HG02973 (cell line): ENCODE measurements around the gene TBC1D8.

Source experiments
- ATAC-seq: cut with Tn5 transposase; IDR thresholded peaks from one replicate; pipeline ENCODE4 v1.9.1; 2021; ENCODE audit warnings: moderate library complexity; ENCODE audit not compliant: unreplicated experiment

TBC1D8 gene

DNA sequence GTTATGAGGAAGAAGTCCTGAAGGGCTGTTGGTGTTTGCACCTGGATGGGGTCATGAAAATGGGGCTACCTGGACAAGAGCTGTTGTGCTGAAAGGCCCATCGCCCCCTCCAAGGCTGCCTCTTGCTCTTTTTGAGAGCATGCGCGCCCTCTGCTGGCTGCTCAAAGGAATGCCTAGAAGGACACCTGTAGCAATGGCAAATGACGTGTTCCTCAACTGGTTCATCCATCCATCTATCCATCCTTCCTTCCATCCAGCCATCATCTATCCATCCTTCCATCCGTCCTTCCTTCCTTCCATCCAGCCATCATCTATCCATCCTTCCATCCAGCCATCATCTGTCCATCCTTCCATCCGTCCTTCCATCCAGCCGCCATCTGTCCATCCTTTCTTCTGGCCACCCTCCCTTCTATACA lies 166.3 kb downstream of the TBC1D8 start:
- ATAC-seq: peak; percentile 58

DNA sequence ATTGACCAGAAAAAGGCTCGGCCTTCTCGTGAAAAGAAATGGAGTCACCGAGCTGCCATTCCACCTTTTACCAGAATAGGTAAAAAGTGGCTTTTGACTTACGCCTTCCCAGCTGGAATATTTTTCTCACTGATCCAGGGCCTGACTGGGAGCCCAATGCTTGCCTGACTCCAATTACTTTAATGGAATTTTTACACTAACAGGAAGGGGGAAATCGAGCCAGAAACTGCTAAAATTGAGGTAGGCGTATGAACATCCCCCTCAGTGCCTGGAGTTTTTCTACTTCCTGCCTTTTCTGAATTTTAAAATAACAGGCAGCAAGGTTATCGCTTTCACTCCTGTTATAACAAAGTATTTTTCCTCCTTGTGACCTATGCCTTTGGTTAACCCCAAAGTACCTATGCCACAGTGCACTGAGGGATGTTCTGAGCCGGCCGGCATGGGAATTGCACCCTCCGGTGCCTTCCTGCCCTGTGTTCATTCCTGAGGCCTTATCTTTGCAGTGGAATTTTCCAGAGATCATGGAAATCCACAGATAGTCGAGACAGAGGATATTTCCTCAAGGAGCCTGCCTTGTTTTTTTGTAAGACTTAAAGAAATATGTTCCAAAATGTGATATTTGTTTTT lies 167.4 kb downstream of the TBC1D8 start:
- ATAC-seq: no peak

- ATAC-seq: no peak
These were observed 168.0 kb downstream of the TBC1D8 start for GRCh38 chr2:100983201-100983600.

- no peak for ATAC-seq
These were observed 168.7 kb downstream of the TBC1D8 start for GRCh38 chr2:100982431-100982861.

DNA sequence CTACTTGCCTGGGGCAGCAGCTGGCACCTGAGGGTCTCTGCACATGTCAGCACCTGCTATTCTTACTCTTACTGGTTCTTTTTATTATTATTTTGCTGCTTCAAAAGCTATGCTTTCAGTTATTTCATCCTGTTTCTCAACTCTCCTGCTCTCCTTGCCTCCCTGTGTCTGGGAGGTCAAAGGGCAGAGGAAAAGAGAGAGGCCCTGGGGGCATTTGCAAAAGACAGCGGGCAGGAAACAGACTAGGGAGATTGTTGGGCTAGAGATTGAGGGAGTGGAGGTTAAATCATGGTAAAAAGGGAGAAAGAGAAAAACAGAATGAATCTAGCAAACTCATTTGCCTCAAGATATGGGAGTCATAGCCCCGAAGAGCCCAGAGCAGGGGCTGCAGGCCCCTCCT lies 170.2 kb downstream of the TBC1D8 start:
- no peak for ATAC-seq

DNA sequence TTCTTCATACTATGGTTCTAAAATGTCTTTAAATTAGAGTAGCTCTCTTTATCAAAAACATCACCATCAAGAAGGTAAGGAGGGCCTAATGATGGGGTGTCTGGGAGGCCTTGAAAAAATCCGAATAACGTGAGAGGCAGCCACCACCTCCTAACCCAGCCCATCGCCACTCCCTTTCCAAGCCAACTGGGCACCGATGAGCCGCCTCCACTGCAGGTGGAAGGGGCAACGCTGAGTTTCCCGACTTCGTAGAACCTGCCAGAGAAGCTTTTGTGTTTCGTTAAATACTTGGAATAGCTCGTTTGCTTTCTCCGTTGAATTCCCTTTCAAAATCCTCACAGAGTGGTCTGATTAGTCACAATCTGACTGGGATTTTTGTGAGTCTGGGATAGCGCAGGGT lies 171.1 kb downstream of the TBC1D8 start:
- no peak for ATAC-seq

DNA sequence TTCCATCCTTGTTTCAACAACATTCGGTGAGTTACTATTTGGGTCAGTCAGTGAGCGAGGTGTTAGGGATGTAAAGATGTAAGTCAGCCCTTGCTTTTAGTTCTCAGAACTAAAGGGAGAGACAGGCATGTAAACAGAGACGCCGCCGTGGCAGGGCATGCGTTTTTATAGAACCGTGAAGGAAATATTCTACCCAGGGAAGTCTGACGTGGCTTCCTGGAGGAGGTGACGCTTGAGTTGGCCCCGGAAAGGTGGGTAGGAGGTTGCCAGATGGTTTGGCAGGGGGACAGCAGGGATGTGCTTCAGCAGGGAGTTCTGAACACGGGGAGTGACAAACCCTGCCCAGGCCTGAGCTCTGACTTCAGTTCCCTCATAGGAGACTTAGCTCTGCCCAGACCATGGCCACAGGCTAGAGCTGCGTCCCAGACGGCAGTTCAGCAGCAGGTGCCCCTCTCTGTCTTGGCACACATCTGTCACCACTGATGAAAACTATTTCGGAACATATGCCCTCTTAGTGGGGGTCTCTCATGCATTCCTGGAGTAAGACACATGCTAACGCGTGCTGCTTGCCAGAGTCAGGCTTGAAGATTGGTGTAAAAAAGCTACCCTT lies 172.5 kb downstream of the TBC1D8 start:
- ATAC-seq: no peak

GRCh38 chr2:100977511-100977910 lies 173.7 kb downstream of the TBC1D8 start:
- no peak for ATAC-seq

GRCh38 chr2:100976645-100977391 lies 174.4 kb downstream of the TBC1D8 start:
- ATAC-seq: peak; percentile 83

DNA sequence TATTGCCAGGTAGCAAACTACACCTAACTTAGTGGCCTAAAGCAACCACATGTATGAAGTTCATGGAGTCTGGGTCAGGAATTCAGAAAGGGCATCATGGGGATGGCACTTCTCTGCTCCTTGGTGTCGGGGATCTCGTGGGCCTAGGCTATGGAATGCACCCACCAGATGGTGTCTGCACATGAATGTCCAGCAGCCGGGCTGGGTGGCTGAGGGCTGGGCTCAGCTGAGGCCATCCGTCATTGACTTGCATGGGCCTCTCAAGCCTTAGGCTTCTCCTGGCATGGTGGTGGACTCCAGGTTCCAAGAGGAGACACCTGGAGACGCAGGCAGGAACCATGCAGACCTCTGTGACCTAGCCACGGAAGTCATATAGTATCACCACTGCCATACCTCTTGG lies 175.1 kb downstream of the TBC1D8 start:
- no peak for ATAC-seq

- ATAC-seq: no peak
These were observed 175.7 kb downstream of the TBC1D8 start for GRCh38 chr2:100975521-100975785.

GRCh38 chr2:100974712-100975520 lies 176.3 kb downstream of the TBC1D8 start:
- ATAC-seq: no peak

GRCh38 chr2:100972452-100972851 lies 178.7 kb downstream of the TBC1D8 start:
- ATAC-seq: no peak

DNA sequence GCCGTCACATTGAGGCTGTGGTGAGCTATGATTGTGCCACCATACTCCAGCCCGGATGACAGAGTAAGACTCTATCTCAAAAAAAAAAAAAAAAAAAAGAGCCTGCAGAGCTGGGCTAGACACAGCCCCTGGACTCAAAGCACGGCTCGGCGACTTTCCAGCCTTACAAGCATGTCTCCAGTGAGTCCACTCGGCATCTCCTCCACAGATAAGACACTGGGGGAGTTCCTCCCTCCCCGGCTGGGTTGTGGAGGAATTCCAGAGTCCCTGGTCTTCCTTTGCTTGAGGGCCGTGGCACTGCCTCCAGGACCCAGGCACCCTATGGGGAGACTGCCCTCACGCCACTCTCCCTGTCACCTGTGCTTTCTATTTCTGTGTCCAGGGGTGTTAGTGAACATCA lies 180.0 kb downstream of the TBC1D8 start:
- no peak for ATAC-seq

DNA sequence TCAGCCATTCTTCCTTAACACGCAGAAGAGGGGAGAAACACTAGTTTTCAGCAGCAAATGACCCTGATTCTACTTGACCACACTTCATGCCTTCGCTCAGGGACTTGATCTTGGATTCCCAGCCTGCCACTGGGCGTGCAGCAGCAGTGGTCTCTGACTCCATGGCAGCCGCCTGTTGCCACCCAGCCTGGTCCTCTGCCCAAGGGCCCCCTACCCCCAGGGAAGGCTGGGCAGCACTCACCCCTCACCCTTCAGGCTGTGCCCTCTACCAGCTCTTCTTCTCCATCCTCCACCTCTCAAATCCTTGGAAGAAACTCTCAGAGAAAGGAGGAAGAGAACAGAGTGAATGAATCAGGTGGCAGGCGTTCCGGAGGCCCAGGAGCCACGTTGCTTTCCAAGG lies 181.2 kb downstream of the TBC1D8 start:
- no peak for ATAC-seq

DNA sequence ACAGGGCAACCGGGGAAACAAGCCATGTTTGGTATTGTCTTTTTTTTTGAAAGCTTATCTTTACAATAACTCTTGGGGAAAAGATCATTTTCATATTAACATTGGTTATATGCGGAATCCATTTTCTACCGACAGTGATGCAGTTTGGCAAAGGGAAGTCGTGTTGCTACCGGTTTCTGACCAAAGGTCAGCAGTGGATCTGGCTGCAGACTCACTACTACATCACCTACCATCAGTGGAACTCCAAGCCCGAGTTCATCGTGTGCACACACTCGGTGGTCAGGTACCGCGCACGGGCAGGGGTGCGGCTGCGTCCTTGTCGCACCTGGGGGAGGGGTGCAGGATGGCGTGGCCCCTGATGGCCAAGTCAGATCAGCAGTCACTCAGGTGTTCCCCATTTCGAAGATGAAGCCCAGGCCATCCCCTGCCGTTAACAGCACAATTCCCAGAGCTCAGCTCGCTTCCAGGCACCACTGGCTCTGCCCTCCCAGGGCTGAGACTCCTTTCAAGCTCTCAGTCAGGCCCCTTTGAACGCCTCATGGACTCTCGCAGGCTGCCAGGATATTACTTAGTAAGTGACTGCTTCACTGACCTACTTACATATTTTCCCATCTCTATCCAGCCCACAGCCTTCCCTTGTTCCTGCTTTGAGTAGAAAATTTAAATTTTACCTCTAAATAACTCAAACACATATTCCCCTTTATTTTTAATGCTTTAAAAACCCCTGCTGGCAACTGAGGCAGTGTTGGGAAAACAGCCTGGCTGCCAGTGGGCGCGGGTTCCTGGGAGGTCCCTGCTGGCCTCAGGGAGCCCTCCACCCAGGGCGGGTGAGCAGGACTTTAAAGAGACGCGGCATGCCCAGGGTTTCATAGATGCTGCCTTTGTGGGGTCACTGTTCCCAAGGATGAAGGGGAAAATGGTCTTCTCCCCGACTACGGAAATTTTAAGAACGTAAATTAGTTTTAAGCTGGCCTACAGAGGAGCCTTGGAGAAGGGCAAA lies 182.7 kb downstream of the TBC1D8 start:
- ATAC-seq: no peak

DNA sequence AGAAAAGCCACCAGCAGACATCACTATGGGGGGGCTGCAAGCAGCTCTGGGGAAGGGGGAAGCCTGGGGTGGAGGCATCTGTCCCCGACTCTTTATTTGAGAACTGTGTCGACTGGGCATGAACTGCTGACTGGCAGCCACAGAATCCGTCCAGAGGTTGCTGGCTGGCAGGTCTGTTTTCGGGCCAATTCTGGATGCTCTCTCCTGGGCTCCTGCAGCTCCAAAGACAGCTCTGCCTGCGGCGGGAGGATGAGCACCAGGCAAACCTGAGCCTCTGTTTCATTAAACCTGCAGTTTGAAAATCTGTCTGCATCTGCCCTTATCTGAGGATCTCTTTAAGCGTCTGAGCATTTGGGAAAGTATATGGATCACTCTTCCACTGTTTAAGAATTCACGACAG lies 183.5 kb downstream of the TBC1D8 start:
- ATAC-seq: no peak

GRCh38 chr2:100965596-100965995 lies 185.6 kb downstream of the TBC1D8 start:
- no peak for ATAC-seq

GRCh38 chr2:100964681-100965169 lies 186.5 kb downstream of the TBC1D8 start:
- no peak for ATAC-seq

- ATAC-seq: no peak
These were observed 187.0 kb downstream of the TBC1D8 start for GRCh38 chr2:100964222-100964621.
